Right lobe of liver (tissue), 6 donors: ENCODE measurements around the gene ZBTB24. TPM values are rescaled to one million over a fixed set of nuclear protein-coding genes. Genes with fewer than 3 reads are reported as not detected.
"Not testable (repeated sequence)": the region's sequence is repeated elsewhere in the genome, so short reads cannot be mapped to it uniquely, and the experiment has no call there.

Experiments
- ATAC-seq, 4 donors: fragments of 200-7000 bp; cut with Tn5 transposase; one replicate each; pipeline ENCODE4 v1.9.1; 2020; ENCODE audit warnings: mild to moderate bottlenecking in 4 of 4, moderate library complexity in 4 of 4
- DNase-seq, 3 donors: peaks; one replicate each; pipeline ENCODE4 v3.0.0-alpha.2; 2020
- H3K27ac ChIP-seq, 3 donors: fragments of 200-600 bp; one replicate each; pipeline ENCODE4 v1.8.0; 2022
- H3K27me3 ChIP-seq, 2 donors: fragments of 200-600 bp; one replicate each; pipeline ENCODE4 v1.8.0; 2022
- H3K36me3 ChIP-seq, 4 donors: fragments of 200-600 bp; sonication (generic) in 1 of 4; one replicate each; pipeline versions ENCODE4 v1.5.1 to v1.8.0; 2017 to 2022; ENCODE audit warnings: control low read depth in 1 of 4
- H3K4me1 ChIP-seq, 4 donors: fragments of 200-600 bp; sonication (generic) in 1 of 4; one replicate each; pipeline versions ENCODE4 v1.5.1 to v1.8.0; 2017 to 2022; ENCODE audit warnings: control low read depth in 1 of 4
- H3K4me3 ChIP-seq, 3 donors: fragments of 200-600 bp; one replicate each; pipeline ENCODE4 v1.8.0; 2022
- H3K9me3 ChIP-seq, 4 donors: fragments of 200-600 bp; sonication (generic) in 1 of 4; one replicate each; pipeline versions ENCODE4 v1.5.1 to v1.8.0; 2017 to 2022; ENCODE audit warnings: control low read depth in 1 of 4
- POLR2A ChIP-seq: fragments of 450-650 bp; IDR thresholded peaks from one replicate; pipeline ENCODE4 v1.6.1; 2017; ENCODE audit warnings: antibody characterized with exemption, mild to moderate bottlenecking
- WGBS: methylation state at CpG from one replicate; pipeline ENCODE4 v1.1.6; 2018; ENCODE audit warnings: low coverage, low lambda C conversion rate; ENCODE audit not compliant: insufficient coverage; ENCODE audit errors: missing lambda C conversion rate; 5-methylcytosine and 5-hydroxymethylcytosine counted together
- intact Hi-C, 2 donors: fragments of 100-400 bp; cut with DNase I; formaldehyde crosslinking; loops; one replicate each; pipeline versions ENCODE4 v1.11.2 to v1.14.1; 2022
- total RNA-seq, 6 experiments: library from RNA; depleted of rRNA in 2 of 6; stranded (reverse); fragments of >200 nt in 2 of 6; fragmentation: NEBNext Ultra II Directional in 3 of 6; extraction: Animal tissue kit (Norgen Biotek cat#: 25700) in 3 of 6; gene quantifications; one replicate each; pipeline versions ENCODE4 v1.1.0 to v1.2.4, GENCODE V29; 2016 to 2023
- TF ChIP-seq, protein P1 (sequence below), 4 donors: fragments of 200-600 bp in 3 of 4; fragments of 450-650 bp in 1 of 4; IDR thresholded peaks; one replicate each; pipeline versions ENCODE4 v1.5.1 to v1.8.0; 2016 to 2022; ENCODE audit warnings: antibody characterized with exemption in 4 of 4, mild to moderate bottlenecking in 2 of 4
- donor health status: DM: no; HTN: yes; CAD: no.
- donor health status: DM: no; HTN: no; CAD: no.
- donor health status: DM: no; HTN: no; CAD: no.
- donor health status: DM: no; HTN: yes; CAD: no.
- donor health status: DM: no; HTN: yes; CAD: no.

ZBTB24 gene
- total RNA-seq, 6 experiments from 2014 or later, result 2.4 to 3.6 (median 2.7) TPM

DNA sequence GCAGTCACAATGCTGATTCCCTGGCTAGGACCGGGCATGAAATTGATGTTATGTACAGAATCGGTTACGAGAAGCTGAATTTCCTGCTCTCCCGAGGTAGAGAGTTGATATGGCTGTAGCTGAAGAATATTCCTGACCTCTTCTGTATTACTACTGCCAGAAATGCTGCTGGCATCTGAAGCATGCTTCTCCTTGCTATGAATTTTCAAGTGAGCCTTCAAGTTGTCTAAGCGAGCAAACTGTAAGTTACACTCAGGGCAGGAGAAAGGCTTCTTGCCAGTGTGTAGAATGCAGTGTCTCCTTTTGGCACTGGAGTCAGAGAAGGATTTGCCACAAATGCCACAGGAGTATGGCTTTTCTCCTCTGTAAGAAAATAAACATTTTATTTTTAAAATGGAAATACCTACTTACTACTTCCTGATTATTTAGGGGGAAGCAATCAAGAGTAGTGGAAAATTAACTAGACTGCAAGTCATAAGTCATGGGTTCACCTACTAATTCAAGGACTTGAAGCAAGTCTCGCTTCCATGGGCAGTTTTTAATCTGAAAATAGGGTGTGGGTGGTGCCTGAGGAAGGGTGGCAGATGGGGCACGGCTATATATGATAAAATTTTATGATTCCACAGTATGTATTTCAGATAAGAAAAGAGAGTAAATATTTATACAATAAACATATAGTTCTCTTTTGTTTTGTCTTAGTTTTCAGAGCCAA lies 16.7 kb downstream of the ZBTB24 start:
- intact Hi-C loops, result no loop called here
- ATAC-seq, result peak in 1 of 4 donors; percentile 30
- H3K4me1 ChIP-seq, result no peaks in the 10 kb centered on the region
- H3K4me3 ChIP-seq, result no peak overlapping the region
- no peaks in the 10 kb centered on the region for H3K9me3 ChIP-seq
- no peak overlapping the region for H3K27ac ChIP-seq
- DNase-seq, result no peak
- 88% methylated on average over 5 of the region's 7 CpGs for WGBS
- TF ChIP-seq, protein P1, sequence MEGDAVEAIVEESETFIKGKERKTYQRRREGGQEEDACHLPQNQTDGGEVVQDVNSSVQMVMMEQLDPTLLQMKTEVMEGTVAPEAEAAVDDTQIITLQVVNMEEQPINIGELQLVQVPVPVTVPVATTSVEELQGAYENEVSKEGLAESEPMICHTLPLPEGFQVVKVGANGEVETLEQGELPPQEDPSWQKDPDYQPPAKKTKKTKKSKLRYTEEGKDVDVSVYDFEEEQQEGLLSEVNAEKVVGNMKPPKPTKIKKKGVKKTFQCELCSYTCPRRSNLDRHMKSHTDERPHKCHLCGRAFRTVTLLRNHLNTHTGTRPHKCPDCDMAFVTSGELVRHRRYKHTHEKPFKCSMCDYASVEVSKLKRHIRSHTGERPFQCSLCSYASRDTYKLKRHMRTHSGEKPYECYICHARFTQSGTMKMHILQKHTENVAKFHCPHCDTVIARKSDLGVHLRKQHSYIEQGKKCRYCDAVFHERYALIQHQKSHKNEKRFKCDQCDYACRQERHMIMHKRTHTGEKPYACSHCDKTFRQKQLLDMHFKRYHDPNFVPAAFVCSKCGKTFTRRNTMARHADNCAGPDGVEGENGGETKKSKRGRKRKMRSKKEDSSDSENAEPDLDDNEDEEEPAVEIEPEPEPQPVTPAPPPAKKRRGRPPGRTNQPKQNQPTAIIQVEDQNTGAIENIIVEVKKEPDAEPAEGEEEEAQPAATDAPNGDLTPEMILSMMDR (IDR thresholded peaks at IDR 0.05), result no peak
- no peak for TF ChIP-seq POLR2A
- H3K27me3 ChIP-seq, result no peaks in the 10 kb centered on the region
- H3K36me3 ChIP-seq, result peaks cover 0 to 48% (median 7%) of the 10 kb centered on the region in 4 donors

DNA sequence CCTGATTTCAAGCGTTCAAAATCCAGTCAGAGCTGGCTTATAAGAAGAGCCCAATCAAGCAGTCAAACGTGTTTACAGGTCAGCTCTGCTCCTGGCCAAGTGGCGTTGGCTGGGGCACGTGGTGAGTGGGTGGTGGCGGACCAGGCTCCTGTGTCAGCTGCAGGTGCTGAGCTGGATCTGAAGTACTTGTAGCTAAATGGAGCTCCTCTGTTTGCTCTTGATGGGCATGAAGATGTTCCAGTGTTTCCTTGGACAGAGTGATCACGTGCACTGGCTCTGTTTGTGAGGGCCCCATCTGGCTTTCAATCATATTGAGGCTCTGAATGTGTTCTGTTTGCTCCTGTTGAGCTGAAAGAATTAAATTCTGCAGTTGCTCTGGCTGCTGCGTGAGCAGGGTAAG lies 17.2 kb downstream of the ZBTB24 start:
- Histone ChIP-seq H3K9me3 (no peaks in the 10 kb centered on the region), H3K4me1 (no peaks in the 10 kb centered on the region), H3K4me3 (no peak overlapping the region), H3K27me3 (no peaks in the 10 kb centered on the region), H3K27ac (no peak overlapping the region), H3K36me3 (peaks cover 0 to 42% (median 7%) of the 10 kb centered on the region in 4 donors)
- no peak for TF ChIP-seq POLR2A
- TF ChIP-seq, protein P1 (IDR thresholded peaks at IDR 0.05), result no peak
- ATAC-seq, result peak in 2 of 4 donors; percentile 24 to 92
- intact Hi-C loops, result no loop called here
- DNase-seq, result no peak
- WGBS, result no CpG with 5 or more reads among the region's 7 CpGs

DNA sequence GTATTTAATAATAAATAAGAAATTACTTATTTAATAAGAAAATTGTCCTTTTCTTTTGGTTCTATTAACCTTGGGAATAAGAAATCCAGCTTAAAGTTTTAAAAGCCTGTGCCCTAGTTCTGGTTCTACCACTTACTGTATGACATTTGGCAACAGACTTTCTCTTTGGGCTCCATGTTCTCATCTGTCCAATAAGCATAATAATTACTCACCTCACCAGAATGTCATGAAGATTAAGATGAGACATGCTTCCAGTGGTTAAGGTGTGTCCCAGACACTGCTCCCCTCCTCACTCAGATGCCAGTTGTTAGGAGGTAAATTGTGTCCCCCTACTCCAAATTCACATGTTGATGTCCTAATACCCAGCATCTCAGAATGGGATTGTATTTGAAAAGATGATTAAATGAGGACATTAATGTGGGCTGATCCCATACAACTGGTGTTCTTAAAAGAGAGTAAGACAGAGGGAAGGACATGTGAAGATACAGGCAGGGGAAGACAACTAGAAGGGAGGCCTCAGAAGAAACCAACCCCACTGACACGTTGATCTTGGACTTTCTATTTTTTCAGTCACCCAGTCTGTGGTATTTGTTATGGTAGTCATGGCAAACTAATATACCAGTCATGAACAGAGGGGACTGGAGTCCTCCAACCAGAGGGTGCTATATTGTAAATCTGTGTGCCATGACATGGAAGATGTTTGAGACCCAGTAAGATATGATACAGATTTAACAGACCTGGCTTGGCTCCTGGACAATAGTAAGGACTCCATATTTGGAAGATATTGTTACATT lies 21.1 kb downstream of the ZBTB24 start:
- no peak for TF ChIP-seq POLR2A
- TF ChIP-seq, protein P1 (IDR thresholded peaks at IDR 0.05), result no peak
- H3K9me3 ChIP-seq, result no peaks in the 10 kb centered on the region
- no peak overlapping the region for H3K27ac ChIP-seq

DNA sequence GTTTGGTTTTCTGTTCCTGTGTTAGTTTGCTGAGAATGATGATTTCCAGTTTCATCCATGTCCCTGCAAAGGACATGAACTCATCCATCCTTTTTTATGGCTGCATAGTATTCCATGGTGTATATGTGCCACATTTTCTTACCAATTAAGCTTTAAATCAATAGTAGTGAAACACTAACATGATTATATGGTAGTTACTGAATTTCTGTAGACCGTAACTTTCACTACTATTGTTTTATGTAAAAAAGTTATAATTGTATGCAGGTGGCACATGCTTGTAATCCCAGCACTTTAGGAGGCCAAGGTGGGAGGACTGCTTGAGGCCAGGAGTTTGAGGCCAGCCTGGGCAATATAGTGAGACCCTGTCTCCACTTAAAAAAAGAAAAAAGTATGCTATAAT lies 21.8 kb downstream of the ZBTB24 start:
- H3K9me3 ChIP-seq, H3K27me3 ChIP-seq, DNase-seq, H3K27ac ChIP-seq, intact Hi-C loops, ATAC-seq, H3K4me1 ChIP-seq, H3K4me3 ChIP-seq: not testable (repeated sequence)
- peaks cover 0 to 19% (median 6%) of the 10 kb centered on the region in 4 donors for H3K36me3 ChIP-seq
- WGBS, result 94% methylated on average over 1 of the region's 1 CpG

More for the DNA sequence above, 21.1 kb downstream of the ZBTB24 start:
- WGBS, result 100% methylated on average over 1 of the region's 1 CpG
- Histone ChIP-seq H3K4me3 (no peak overlapping the region), H3K27me3 (no peaks in the 10 kb centered on the region), H3K4me1 (no peaks in the 10 kb centered on the region), H3K36me3 (peaks cover 0 to 27% (median 7%) of the 10 kb centered on the region in 4 donors)
- DNase-seq (no peak), ATAC-seq (no peak)
- intact Hi-C loops, result no loop called here
